ENCODE data around the gene ELAPOR1. TPM values are rescaled to one million over a fixed set of nuclear protein-coding genes. Genes with fewer than 3 reads are reported as not detected.
A peak's percentile ranks its signal among the peaks of the same experiment; 100 is the strongest.

Gene ELAPOR1
- total and polyA plus RNA-seq, 9 of the 15 experiments (the other 6 are each of a cell fraction or from before 2014, with no cell fraction given), result 0.07 to 1.2 (median 0.18) TPM

DNA sequence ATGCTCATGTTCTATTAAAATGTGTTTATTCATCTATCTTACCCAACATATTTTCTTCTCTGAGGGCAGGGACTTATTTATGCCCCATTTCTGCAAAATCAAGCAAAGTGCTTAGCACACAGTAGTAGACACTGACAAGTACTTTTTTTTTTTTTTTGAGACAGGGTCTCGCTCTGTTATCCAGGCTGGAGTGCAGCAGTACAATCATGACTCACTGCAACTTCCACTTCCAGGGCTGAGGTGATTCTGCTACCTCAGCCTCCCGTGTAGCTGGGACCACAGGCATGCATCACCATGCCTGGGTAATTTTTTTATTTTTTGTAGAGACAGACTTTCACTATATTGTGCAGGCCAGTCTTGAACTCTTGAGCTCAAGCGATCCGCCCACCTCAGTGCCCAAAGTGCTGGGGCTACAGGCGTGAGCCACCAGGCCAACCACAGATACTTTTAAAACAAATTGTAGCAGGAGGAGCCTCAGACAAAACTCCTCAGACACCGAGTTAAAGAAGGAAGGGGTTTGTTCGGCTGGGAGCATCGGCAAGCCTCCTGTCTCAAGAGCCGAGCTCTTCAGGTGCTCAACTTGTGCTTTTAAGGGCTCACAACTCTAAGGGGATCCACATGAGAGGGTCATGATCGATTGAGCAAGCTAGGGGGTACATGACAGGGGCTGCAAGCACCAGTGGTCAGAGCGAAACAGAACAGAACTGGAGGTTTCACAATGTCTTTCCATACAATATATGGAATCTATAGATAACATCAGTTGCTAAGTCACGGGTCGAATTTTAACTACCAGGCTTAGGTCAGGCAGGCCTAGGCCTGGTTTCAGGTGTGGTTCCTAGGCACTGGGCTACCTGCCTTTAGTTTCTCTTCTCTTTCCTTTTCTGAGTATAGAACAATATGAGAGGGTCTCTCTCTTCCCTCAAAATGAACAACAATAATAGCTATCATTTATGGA lies 29.1 kb upstream of the ELAPOR1 start (continued):
- TF ChIP-seq EP400 (IDR thresholded peaks at IDR 0.05) (no peak; the same call in 1 of the 2 replicates), RCOR1 (IDR thresholded peaks at IDR 0.05; ENCODE audit: borderline replicate concordance in 1 of 2, low read depth in 2 of 2, low read length in 2 of 2) (no peak), MEF2A (IDR thresholded peaks at IDR 0.05; ENCODE audit: control insufficient read depth, low read depth, low read length) (no peak), IFI16 (CRISPR knock-in tag; IDR thresholded peaks at IDR 0.05) (no peak), ARID2 (IDR thresholded peaks at IDR 0.05) (no peak), PTBP1 (IDR thresholded peaks at IDR 0.05; ENCODE audit: low read depth, low read length) (no peak), CBFA2T3 (IDR thresholded peaks at IDR 0.05) (0 out of 2 replicates have a peak, but pooled peaks have one; percentile 6), GABPB1 (CRISPR knock-in tag; IDR thresholded peaks at IDR 0.05) (no peak), SRSF9 (IDR thresholded peaks at IDR 0.05; ENCODE audit: borderline replicate concordance, low read depth, low read length) (no peak), SIX5 (IDR thresholded peaks at IDR 0.05; ENCODE audit: borderline replicate concordance in 1 of 2, insufficient read depth in 1 of 2, low read depth in 1 of 2, low read length in 2 of 2) (no peak), ELF4 (CRISPR knock-in tag; IDR thresholded peaks at IDR 0.05) (no peak), TAF9B (IDR thresholded peaks at IDR 0.05; ENCODE audit: partially characterized antibody) (no peak), GATA2 (CRISPR knock-in tag; IDR thresholded peaks at IDR 0.05) (no peak), POLR2B (IDR thresholded peaks at IDR 0.05; ENCODE audit: low read depth, partially characterized antibody) (no peak), ZKSCAN1 (IDR thresholded peaks at IDR 0.05; ENCODE audit: low read depth, low read length) (no peak), HDGF (IDR thresholded peaks at IDR 0.05) (no peak), ERF (CRISPR knock-in tag; IDR thresholded peaks at IDR 0.05) (no peak), ZC3H8 (IDR thresholded peaks at IDR 0.05) (no peak), ZNF57 (CRISPR knock-in tag; IDR thresholded peaks at IDR 0.05) (no peak), SRSF1 (IDR thresholded peaks at IDR 0.05; ENCODE audit: low read depth, low read length) (no peak), KDM5B (IDR thresholded peaks at IDR 0.05; ENCODE audit: insufficient replicate concordance, low read depth, low read length) (no peak), EGR1 (conservative IDR thresholded peaks at IDR 0.05) (no peak), CBX2 (IDR thresholded peaks at IDR 0.05; ENCODE audit: insufficient read depth, low read length, poor library complexity, severe bottlenecking) (no peak), NR4A1 (CRISPR knock-in tag; IDR thresholded peaks at IDR 0.05) (no peak), NR4A1 (tag; IDR thresholded peaks at IDR 0.05) (no peak), PTTG1 (tag; IDR thresholded peaks at IDR 0.05; ENCODE audit: low read depth) (no peak), PML (IDR thresholded peaks at IDR 0.05; ENCODE audit: low read length) (no peak), TAF1 (IDR thresholded peaks at IDR 0.05; ENCODE audit: control insufficient read depth, extremely low read depth, insufficient read depth, low read length, severe bottlenecking) (no peak), ZNF263 (CRISPR knock-in tag; IDR thresholded peaks at IDR 0.05; ENCODE audit: borderline replicate concordance) (no peak), BRD4 (IDR thresholded peaks at IDR 0.05) (no peak), NR0B1 (IDR thresholded peaks at IDR 0.05; ENCODE audit: partially characterized antibody) (no peak)

All from K562 (cell line).